ENCODE results near the gene CHRD.

Gene CHRD

DNA sequence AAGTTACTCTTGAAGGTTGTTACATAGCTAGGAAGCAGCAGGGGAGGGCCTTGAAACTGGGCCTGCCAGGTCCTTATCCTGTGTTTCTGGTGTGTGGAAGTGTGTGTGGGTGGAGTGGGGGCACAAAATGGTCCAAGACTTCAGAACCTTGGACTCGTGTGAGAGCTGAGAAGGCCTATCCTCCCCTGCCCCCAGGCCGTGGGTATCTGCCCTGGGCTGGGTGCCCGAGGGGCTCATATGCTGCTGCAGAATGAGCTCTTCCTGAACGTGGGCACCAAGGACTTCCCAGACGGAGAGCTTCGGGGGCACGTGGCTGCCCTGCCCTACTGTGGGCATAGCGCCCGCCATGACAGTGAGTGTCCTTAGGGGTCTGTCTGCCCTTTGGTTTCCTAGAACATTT is 4.5 kb downstream of the CHRD start:
- no peak for DNase-seq

DNA sequence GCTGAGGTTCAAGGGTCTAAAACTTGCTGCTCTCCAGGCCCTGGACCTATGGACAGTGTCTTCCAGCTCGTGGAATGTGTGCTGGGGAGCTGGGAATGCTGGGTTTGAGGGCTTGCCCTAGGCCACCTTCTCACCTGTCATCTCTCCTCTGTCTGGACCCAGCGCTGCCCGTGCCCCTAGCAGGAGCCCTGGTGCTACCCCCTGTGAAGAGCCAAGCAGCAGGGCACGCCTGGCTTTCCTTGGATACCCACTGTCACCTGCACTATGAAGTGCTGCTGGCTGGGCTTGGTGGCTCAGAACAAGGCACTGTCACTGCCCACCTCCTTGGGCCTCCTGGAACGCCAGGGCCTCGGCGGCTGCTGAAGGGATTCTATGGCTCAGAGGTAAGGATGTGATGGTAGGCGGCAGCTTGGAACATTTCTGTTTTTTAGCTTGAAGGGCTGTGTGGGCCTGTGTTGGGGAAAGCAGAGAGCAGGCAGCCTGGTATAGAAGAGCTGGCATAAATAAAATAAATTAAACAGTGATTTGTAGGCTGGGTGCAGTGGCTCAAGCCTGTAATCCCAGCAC is 5.1 kb downstream of the CHRD start:
- no peak for DNase-seq

DNA sequence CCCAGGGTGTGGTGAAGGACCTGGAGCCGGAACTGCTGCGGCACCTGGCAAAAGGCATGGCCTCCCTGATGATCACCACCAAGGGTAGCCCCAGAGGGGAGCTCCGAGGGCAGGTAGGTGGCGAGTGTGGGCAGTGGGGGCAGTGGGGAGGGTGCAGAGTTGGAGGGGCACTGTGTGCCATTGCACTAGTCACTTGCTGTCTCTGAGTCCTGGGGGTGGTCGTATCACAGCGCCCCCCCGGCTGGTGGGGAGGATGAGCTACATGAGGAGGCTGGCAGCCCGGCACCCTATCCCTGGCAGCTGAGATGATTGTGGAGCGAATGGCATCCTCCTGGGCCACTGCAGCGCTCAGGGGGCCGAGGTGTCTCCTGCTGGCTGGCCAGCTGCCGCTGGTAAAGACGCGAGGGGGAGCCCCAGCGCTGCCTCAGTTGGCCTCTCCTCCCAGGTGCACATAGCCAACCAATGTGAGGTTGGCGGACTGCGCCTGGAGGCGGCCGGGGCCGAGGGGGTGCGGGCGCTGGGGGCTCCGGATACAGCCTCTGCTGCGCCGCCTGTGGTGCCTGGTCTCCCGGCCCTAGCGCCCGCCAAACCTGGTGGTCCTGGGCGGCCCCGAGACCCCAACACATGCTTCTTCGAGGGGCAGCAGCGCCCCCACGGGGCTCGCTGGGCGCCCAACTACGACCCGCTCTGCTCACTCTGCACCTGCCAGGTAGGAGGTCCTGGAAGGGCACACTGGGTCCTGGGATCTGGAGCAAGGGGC is 6.4 kb downstream of the CHRD start:
- DNase-seq: no peak

DNA sequence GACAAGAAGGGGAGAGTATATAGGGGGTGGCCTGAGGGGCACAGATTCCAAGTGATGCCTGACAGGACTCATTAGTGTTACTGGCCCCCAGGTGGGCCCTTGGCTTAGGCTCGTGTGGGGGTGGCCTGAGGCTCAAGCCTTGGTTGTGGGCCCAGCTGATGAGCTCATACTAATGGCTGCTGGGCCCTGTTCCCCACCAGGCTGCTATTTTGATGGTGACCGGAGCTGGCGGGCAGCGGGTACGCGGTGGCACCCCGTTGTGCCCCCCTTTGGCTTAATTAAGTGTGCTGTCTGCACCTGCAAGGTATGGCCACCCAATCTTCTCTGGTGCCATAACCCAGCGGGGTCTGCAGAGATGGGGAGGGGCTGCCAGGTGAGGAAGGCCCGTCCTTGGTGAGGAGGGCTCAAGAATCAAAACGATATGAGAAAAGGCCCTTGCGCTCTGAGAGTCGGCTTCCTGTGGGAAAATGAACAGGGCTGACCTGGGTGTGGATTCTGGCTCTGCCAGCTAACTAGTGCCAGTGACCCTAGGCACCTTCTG is 7.4 kb downstream of the CHRD start:
- no peak for DNase-seq

DNA sequence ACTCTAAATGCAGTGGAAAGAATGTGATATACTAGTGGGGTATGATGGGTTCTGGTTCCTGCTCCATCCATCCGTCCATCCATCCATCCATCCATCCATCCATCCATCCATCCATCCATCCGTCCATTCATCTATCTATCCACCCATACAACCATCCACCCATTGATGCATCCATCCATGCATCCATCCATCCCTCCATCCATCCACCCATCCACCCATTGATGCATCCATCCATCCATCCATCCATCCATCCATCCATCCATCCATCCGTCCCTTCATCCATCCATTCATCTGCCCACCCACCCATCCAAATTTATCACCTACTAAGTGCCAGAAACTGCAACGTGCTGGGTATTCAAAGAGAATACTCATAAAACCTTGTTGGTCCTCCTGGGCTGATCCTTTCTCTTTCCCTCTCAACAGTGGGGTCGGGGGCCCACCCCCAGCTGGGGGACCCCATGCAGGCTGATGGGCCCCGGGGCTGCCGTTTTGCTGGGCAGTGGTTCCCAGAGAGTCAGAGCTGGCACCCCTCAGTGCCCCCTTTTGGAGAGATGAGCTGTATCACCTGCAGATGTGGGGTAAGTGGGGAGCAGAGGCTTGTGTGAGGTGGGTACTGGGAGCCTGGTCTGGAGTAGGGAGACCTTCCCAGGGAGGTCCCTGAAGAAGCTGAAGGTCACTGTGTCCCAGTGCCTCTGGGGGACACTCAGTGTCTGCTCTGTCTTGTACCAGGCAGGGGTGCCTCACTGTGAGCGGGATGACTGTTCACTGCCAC is 8.5 kb downstream of the CHRD start:
- no peak for DNase-seq

DNA sequence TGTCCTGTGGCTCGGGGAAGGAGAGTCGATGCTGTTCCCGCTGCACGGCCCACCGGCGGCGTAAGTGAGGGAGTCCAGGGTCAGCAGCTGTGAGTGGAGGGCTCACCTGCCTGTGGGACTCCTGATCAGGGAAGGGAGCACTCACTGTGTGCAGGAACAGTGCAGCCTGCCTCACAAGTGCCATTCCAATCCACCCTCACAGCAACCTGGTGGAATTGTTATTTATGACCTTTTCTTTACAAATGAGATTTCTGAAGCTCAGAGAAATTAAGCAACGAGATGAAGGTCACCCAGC is 9.0 kb downstream of the CHRD start:
- DNase-seq: no peak

DNA sequence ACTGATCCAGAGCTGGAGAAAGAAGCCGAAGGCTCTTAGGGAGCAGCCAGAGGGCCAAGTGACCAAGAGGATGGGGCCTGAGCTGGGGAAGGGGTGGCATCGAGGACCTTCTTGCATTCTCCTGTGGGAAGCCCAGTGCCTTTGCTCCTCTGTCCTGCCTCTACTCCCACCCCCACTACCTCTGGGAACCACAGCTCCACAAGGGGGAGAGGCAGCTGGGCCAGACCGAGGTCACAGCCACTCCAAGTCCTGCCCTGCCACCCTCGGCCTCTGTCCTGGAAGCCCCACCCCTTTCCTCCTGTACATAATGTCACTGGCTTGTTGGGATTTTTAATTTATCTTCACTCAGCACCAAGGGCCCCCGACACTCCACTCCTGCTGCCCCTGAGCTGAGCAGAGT is 9.5 kb downstream of the CHRD start:
- no peak for DNase-seq

DNA sequence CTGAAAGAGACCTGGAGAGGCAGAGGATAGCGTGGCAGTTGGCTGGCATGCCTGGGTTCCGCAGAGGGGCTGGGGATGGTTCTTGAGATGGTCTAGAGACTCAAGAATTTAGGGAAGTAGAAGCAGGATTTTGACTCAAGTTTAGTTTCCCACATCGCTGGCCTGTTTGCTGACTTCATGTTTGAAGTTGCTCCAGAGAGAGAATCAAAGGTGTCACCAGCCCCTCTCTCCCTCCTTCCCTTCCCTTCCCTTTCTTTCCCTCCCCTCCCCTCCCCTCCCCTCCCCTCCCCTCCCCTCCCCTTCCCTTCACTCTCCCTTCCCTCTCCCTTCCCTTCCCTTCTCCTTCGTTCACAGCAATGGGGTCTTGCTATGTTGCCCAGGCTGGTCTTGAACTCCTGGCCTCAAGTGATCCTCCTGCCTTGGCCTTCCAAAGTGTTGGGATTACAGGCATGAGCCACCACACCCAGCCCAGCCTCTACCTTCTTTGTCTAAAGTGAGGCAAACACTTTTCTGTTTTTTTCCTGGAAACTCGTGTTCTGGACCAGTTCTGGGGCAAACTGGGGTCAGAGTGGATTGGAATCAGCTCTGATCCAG is 10.2 kb downstream of the CHRD start:
- no peak for DNase-seq

DNA sequence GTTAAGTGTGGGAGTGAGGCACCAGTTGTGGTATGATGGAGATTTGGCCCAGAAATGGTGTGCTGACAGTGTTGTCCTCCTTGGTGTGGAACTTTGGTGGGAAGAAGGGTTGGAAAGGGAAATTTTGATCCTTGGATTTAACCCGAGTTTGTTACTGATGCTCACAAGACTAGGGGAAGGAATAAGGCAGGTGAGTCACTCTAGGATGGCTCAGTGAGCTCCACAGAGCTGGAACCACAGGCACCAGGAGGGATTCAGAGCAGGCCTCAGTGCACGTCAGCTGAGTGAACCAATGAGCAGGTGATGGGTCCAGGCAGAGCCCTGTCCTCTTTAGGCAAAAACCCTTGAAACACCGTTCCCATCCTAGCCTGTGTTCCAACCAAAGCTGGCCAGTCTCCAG is 11.4 kb downstream of the CHRD start:
- no peak for DNase-seq

DNA sequence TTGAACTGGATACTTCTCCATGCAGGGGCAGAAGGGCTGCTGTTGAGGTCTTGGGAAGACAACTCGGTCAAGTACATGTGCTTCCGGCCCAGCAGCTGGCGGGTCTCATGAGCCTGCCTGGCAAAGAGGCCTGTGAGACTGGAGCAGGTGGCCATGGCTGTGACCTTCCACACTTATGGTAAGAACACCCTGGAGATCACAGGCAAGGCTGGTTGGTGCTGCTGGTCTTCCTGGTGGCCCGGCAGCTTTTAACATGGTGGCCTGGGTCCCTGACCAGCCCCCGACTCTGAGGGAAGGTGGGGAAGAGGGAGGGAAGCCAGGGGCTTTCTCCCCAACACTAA is 15.4 kb downstream of the CHRD start:
- DNase-seq: no peak

DNA sequence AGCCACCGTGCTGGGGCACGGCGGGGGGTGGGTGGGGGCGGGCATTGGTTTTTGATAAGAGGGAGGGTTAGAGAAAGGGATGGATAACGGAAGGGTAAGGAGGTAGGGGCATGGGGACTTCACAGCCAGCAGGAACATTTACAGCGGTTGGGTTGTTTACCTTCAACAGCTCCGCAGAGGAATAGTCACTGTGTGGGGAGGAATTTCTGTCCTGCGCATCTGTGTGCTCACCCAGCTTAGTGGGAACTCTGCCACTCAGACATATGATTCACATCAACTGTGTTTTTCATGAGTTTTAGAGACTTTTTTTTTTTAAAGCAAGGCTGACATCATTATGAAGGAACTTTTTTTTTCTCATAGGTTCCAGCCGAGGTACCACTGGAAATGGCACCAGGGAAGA is 19.6 kb downstream of the CHRD start:
- no peak for DNase-seq

DNA sequence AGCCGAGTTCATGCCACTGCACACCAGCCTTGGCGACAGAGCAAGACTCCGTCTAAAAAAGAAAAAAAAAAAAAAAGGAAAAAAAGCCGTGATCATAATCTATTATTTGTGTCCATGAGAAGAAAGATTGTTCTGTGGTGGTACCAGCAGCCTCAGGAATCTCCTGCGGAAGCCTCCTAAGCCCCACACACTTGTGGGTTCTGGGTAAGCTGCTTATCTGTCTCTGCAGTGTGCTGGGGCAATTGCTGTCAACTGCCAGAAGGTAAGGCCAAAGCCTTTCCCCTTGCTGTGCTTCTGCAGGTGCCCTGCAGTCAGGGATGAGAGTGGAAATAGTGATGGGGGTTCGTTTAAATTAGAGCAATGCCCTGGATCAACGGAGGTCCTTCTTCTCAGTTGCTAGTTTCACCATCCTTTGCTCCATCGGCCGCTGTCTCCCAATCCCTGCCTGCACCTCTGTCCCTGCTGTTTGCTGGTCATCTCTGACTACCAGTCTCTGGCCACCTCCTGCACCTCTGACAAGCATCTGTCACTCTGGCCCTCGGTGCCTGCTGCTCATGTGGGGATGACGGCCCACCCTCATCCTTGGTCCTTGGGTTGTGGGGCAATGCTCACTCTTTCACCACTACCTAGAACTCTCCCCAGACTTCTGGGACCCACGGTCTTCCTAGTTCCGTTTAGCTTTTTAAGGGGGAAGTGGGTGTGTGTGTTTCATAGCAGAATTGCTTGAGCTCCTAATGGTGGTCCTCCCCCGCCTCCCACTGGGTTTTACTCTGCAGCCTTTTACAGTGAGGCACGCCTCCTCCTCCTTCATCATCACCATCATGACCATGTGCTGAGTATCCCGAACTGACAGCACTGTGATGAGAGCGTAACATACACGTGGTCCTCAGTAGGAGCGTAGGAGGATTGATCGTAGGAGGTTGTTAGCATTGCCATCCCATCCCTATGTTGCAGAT is 25.5 kb downstream of the CHRD start:
- no peak for DNase-seq

DNA sequence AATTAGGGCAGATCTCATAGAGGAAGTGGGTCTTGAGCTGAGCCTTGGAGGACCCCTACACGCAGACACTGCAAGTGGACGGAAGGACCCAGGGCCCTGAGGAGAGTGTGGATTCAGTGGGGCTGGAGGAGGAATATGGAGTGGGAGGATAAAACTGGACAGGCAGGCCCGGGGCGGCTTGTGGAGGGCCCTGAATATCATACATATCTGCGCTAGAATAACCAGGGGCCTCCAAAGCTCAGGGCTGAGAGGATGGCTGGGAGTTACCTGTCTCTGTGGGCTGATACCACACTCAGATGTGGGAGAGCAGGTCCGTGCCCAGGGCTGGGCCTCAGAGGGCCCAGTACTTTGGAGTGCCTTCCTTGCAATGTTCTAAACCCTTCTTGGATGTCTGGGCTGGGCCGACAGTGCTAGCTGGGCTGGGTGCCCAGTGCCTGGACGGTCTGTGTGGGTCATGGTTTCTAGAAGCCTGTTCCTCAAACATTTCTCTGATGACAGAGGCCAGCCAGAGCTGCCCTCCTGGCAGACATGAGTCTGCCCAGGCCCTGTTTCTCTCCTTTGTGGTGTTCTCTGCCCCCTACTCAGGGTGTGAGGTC is 29.6 kb downstream of the CHRD start:
- no peak for DNase-seq

DNA sequence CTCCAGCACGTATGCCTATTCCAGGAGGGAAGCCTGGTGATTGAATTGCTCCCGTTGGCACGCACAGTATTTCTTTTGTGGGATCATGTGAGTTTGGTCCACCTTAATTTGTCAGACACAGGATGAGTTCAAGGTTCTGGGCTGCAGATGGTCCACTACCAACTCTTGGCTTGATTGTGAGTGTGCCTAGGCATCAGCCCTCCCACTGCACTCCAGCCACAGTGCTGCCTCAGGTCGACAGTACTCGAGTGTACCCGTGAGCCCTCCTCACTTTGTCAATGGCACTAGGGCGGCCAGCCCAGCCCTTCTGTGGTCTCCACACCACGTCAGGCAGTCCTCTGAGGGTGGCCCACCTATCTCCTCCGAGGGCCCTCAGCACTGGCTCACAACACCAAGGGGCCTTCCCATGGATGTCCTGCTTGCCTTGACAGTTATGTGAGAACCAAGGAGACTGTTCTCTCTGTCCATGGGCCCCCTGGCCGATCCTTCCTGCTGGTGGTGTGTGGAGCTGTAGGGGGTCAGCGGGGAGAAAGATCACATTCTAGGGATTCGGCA is 30.2 kb downstream of the CHRD start:
- DNase-seq: no peak

DNA sequence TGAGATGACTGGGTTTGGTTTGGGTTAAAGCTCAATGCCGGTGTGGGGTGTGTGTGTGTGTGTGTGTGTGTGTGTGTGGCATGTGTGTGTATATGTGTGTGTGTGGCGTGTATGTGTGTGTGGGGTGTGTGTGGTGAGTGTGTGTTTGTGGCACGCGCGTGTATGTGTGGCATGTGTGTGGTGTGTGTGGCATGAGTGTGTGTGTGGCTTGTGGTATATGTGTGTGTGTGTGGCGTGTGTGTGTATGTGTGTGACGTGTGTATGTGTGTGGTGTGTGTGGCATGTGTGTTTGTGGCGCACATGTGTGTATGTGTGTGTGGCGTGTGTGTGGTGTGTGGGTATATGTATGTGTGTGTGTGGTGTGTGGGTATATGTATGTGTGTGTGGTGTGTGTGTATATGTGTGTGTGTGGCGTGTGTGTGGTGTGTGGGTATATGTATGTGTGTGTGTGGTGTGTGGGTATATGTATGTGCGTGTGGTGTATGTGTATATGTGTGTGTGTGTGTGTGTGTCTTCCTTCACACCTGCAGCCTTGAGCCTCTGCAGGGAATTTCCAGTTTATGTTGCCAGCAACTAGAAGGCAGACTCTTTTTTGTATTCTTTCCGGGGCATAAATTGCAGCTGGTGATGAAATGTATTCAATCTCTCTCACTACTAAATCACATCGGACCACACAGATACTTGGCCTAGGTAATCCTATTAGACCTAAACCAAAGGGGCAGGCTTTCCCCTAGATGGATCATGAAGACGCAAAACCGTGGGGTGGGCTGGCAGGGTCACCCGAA is 34.8 kb downstream of the CHRD start:
- no peak for DNase-seq

DNA sequence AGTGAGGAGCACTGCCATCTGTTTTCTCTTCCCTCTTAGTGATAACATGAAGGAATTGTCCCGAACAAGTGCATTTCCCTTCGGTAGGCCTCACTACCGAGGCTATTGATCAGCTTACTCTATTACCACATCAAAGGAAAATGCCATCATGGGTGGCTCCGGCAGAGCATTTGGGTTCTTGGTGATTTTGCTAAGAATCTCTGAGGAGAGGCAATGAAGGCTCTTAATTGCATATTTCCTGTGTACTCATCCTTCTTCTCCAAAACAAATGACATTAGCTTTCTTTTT is 35.3 kb downstream of the CHRD start:
- no peak for DNase-seq

DNA sequence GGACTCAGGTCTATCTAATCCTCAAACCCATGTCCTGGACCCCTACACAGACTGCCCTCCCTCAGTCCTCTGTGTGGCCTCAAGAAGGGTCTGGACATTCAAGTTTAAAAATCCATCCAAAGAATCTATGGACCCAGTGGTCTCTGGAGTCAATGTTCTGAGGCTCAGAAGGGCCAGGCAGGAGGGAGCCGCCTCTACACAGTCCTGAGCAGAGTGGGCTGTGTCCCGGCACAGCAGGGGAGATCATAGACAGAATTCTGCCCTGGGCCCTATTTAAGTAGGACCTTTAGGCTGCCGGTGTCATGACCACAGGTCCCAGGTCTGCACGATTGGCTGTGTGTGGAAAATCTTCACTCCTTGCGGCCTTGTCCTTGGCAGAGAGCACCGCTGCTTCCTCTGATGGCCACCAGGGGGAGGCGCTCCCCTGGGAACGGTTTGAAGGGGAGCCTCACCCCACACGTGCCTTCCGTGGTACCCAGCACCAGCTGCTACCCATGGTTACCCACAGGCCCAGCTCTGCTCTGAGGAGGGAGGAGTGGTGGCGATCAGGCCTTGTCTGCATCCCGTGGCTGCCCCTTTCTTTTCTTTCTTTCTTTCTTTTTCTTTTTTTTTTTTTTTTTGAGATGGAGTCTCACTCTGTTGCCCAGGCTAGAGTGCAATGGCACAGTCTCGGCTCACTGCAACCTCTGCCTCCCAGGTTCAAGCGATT is 37.9 kb downstream of the CHRD start:
- DNase-seq: peak; percentile 75

DNA sequence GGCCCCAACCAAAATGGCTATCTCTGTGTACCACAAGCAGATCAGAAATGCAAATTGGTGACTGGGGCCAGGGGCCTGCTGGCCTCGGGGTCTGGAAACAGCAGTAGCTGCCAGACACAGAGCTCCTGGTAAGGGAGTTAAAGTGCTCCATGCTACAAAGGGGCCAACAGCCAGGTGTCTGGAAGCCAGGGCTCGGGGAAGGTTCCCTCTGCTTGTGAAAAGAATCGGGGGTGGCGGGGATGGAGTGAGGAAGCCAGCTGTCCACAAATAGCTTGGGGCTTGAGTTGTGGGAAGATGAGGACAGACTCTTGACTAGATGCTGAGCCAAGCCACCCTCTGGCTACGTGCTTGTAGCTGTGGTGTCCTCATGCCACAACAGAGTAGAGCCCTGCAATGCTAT is 39.3 kb downstream of the CHRD start:
- DNase-seq: no peak

DNA sequence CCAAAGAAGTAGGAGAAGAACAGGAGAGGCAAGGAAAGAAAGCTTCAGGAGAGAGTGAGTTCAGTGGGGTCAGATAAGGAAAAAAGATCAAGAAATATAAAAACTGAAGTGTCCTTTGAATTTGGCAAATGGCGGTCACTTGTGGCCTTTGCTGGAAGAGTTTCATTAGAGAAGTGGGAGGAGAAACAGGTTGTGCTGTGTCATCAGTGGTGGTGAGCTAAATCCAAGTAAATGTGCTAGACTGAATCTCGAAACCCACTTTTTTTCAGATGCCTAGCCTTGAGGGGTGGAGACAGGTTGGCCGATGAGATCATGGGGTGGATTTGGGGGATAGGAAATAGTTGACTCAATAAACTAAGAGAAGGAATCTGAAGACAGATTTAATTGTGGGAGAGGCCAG is 43.7 kb downstream of the CHRD start:
- no peak for DNase-seq

DNA sequence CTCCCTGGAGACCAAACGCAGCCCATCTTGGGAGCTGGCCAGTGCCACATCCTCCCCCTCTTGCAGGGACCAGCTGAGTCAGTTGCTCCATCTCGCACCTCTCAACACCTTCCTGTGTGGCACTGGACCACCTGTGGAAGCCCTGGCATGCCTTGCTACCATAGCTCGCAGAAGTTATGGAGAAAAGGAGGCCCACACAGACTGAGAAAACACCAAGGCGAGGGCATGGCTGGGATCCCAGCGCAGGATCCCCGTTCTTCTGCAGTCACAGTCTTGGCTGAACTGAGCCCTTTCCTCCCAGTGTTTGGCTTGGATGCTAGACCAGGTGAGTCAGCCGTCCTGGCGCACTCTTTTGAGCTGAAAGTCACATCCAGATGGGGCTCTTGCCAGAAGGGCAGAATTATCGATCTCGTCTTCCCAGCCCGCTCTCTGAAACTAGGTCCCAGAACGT is 46.9 kb downstream of the CHRD start:
- no peak for DNase-seq

Measured in activated naive CD4-positive, alpha-beta T cell treated with anti-CD3 and anti-CD28 coated beads, Interleukin-2, amount 50 U/mL, for 16 hours (primary cell).